OCI-M2 (cell line): Measurements from ENCODE around the gene TMEM100.

Experiments used
- DNase-seq: peaks from one replicate; lab custom pipeline; 2025; ENCODE audit not compliant: unreplicated experiment; lab: John Stamatoyannopoulos, UW

The TMEM100 gene

DNA sequence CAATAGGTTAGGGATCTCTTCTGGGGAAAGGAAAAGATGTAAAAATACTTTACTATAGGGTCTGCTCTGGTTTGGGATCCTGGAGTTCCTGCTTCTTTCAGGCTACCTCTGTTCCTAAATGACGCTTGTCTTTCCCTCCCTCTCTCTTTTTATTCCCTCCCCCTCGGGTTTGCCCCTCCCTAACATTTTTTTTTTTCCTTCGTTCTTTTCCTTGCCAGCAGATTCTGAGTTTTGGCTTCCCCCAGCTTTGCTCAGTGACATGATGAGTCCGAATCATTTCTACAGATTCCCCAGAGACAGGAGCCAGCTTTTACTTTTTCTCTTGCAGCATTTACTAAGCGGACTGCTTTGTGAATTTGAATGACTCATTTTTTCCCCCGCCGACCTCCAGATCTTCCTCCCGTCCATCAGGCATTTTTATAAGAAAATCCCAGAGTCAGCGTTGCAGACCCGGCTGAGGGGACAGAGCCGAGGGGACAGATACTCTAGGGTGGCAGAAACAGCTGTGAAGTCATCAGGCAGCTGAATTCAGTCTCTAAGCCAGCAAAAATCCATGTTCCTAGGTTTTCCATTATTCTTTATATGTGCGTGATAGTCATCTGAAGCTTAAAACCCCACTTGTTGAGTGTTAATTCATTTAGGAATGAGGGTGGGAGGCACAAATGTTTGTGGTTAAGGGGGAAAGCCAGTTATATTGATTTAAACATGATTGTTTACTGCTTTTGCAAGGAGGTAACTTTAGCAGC lies at the start of gene TMEM100:
Gene TMEM100 (minus strand): TSS at position 123 of the 746 bp plus-strand sequence. CDS start 1,794 bp downstream, outside the sequence.
- DNase-seq: no peak

DNA sequence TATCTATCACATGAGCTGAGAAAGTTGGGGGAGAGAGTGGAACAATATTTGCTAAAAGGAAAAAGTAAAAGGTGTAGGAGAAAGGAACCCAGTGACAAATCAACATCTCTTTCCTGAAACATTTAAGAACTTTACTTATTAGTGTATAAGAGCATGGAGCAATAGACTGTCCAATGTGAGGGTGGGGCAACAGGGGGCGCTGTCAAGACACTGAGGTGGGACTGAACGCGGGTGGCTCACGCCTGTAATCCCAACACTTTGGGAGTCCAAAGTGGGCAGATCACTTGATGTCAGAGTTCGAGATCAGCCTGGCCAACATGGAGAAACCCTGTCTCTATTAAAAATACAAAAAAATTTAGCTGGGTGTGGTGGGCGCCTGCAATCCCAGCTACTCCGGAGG lies 49.4 kb upstream of the TMEM100 start:
- no peak for DNase-seq

- DNase-seq: peak; percentile 7
Measured at GRCh38 chr17:55770196-55770870, 47.7 kb upstream of the TMEM100 start.

GRCh38 chr17:55769625-55770000 lies 46.9 kb upstream of the TMEM100 start:
- DNase-seq: no peak

DNA sequence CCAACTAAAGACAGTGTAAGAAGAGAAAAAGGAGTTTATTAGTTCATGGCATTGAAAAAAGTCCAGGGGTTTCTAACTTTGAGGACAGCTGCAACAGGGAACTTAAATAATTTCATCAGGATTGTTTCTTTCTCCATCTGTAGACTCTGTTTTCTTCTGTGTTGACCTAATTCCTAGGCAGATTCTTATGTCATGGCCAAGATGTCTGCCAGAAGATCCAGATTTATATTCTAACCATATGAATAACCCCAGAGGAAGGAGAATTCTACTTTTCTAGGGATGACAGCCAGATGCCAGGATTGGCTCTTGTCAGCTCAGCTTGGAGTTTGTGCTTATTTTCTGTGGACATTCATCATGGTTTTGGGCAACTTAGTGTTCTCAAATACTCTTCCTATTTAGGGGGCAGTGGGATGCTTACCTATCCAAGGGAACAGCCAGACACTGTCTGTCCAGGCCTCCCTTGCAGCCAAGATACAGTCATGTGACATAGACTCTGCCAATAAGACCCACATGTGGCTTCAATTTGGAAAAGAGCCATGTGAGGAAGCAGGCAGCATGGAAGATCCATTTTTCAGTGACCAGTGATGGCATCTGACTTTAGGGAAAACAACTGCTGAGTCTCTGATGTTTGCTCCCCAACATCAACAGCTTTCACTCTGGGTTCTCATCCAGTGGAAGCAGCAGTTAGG lies 46.4 kb upstream of the TMEM100 start:
- no peak for DNase-seq

- no peak for DNase-seq
Measured at GRCh38 chr17:55765472-55765871, 42.8 kb upstream of the TMEM100 start.

GRCh38 chr17:55764610-55765009 lies 41.9 kb upstream of the TMEM100 start:
- no peak for DNase-seq

DNA sequence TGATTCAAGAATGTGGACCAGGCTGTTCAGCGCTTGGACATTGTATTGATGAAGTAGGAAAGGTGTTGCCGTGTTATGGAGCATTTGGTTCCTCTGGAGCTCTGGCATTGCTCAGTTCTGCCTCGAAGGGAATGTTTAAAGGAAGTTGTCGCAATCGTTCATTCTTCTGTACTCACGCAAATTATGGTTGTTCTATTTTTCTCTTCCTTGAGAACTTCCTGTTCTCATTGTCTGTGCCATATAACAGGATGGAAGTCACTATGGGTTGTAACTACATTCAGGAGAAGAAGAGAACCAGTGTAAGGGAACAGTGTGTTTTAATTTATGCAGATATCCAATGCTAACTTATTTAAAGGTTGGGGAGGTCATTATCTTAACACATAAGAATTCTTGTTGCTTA lies 41.2 kb upstream of the TMEM100 start:
- no peak for DNase-seq

- DNase-seq: no peak
Measured at GRCh38 chr17:55762086-55762858, 39.6 kb upstream of the TMEM100 start.

DNA sequence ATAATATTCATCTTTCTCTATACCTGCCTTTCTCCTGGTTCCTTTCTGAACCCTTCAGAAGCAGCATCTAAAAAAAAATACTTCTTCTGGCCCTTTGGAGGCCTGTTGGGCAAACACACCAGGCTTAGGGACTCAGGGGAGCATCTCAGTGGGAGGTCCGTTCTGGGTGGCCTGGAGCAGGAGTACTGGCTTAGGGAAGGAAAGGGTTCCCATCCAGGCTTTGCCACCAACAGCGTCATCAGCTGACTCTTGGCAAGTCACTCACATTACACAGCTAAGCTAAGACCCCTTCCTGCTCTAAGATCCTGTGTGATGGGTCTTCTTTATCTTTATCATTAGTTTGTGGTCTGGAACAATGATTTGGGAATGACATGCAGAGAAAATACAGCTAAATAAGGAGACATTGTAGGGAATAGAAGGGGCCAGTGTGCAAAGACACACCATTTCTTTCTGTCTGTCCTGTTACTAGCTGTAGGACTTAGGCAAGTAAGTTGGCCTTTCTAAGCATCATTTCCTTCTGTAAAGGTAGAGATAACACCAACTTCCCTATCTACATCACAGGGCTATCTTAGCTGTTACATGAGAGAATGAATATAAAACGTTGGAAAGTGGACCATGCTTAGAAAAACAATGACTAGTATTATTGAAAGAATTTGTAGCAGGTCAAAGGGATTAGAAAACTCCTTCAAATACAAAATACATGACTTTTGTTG lies 38.1 kb upstream of the TMEM100 start:
- DNase-seq: no peak

- DNase-seq: no peak
Measured at GRCh38 chr17:55758171-55758570, 35.5 kb upstream of the TMEM100 start.

- no peak for DNase-seq
Measured at GRCh38 chr17:55757659-55758058, 35.0 kb upstream of the TMEM100 start.

GRCh38 chr17:55756689-55757088 lies 34.0 kb upstream of the TMEM100 start:
- no peak for DNase-seq

- no peak for DNase-seq
Measured at GRCh38 chr17:55751720-55752250, 29.1 kb upstream of the TMEM100 start.

- DNase-seq: peak; percentile 33
Measured at GRCh38 chr17:55750750-55751657, 28.3 kb upstream of the TMEM100 start, which contains the start of gene PCTP. Gene PCTP (plus strand): TSS chr17:55751051. CDS start chr17:55751104, 53 bp downstream.

GRCh38 chr17:55749985-55750384 lies 27.3 kb upstream of the TMEM100 start:
- DNase-seq: no peak

DNA sequence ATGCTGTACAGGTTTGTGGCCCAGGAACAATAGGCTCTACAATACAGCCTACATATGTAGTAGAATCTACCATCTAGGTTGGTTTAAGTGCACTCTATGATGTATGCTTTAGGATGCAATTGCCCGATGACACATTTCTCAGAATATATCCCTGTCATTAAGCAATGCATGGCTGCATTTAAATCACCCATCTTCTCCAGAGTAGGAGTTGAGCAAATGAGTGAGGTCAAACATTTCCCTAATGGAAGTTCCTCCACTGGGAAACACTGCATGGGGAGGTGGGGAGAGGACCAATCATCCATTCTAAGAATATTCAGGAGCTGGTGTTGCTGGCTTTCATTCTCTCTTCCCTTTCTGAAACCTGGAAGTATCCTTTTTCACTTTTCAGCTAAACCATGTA lies 26.2 kb upstream of the TMEM100 start:
- no peak for DNase-seq

- no peak for DNase-seq
Measured at GRCh38 chr17:55747209-55747608, 24.5 kb upstream of the TMEM100 start.

- DNase-seq: no peak
Measured at GRCh38 chr17:55746466-55746865, 23.8 kb upstream of the TMEM100 start.
